Limb (tissue), 2 donors: ENCODE results near the gene KLHDC9.
"Not testable (repeated sequence)": the region's sequence is repeated elsewhere in the genome, so short reads cannot be mapped to it uniquely, and the experiment has no call there.

Experiments used
- DNase-seq, 2 donors: peaks; one replicate each; pipeline ENCODE4 v3.0.0-alpha.2; 2016; ENCODE audit errors: extremely low spot score in 2 of 2

Gene KLHDC9

GRCh38 chr1:161096015-161096414, 2.1 kb upstream of the KLHDC9 start:
- no peak for DNase-seq

- no peak for DNase-seq
Measured at GRCh38 chr1:161096530-161096929, 1.6 kb upstream of the KLHDC9 start.

DNA sequence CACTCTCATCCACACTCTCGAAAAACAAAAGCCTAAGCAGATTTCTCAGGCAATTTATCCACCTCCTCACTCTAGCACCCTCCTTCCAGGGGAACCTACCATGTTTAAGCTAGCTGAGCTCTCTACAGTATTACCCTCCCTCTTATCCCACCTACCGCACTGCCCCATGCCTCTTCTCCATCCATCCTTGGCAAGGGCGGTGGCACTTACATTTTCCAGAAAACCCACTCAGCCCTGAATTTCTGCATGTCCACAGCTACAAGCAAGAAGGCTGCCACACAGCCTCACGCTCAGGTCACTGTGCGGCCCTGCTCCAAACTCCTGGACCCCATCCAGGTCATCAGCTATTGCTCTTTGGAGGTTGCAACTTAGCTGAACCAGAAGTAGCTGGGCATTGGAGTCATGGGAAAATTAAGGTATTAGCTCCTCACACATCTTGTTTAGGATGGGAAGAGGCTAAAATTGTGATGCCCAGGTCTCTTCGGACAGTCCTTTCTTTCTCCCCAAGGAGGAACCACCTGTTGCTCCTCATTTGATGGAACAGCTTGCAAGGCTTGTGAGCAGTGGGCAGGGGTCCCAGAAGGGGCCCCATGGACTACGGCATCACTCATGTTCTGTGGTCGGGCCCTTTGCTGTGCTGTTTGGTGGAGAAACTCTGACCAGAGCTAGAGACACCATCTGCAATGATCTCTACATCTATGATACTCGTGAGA, 1.1 kb downstream of the KLHDC9 start:
- DNase-seq, result no peak

DNA sequence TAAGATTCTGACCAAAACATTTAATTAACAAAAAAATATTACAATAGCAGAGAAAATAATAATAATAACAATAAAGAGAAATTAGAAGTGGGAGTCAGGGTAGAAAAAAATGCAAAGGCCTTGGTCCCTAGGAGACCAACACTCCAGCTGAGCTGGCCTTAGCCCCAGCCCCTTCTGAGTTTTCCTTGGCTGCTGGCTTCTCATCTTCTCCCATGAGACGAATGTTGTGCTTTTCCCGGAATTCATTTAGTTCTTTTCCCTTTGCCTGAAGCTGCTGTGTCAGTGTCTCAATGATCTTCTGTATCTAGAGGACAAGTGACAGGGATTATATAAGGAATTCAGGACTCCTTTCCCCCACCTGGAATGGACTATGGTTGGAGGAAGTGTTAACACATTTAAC, 2.4 kb downstream of the KLHDC9 start:
- no peak for DNase-seq

DNA sequence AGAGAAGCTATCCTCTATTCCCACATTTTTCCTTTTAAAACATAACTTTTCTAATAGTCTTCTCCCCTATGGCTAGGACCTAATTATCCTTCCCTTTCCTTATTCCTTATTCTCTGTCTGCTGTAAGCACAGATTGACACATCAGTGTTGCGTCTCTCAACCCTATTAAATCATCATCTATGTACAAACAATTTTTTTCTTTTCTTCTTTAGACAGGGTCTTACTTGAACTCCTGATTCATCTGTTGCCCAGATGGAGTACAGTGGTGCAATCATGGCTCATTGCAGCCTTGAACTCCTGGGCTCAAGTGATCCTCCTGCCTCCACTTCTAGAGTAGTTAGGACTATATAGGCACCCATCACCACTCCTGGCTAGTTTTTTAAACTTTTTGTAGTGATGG, 8.3 kb downstream of the KLHDC9 start:
- no peak for DNase-seq

- DNase-seq, result no peak
Measured at GRCh38 chr1:161111117-161111516, 13.0 kb downstream of the KLHDC9 start.

DNA sequence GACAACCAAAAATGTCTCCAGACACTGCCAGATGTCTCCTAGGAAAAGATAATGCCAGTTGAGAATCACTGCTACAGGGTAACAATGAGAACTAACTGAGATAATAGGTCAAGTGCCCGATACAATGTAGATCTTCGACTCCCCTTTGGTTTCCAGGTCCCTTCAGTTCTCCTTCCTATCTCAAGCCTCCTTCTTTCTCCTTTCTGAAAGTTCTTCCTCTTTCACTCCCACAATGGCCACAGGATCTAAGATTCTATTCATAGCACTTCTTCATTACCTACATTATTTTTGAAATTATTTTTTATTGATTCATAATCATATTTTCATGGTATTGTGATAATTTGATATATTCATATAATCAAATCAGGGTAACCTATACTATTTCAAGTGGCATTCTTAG, 13.4 kb downstream of the KLHDC9 start:
- no peak for DNase-seq

DNA sequence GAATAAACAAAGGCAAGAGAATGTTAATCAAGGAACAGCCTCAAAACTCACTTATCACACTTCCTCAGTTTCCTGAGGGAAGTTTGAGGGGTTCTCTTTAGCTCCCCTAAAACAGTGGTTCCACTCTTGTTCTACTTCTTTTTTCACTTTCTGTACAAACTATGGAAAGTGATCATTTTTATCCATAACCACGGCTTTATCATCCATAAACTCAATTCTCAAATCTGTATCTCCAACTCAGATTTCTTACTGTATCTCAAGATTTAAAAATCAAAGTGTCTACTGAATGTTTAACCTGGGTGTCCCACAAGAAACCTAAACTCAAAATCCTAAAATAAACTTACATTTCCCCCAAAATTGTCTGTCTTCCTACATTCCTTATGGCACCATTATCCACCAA, 15.8 kb downstream of the KLHDC9 start:
- DNase-seq, result no peak

GRCh38 chr1:161114556-161114955, 16.4 kb downstream of the KLHDC9 start:
- DNase-seq, result no peak

DNA sequence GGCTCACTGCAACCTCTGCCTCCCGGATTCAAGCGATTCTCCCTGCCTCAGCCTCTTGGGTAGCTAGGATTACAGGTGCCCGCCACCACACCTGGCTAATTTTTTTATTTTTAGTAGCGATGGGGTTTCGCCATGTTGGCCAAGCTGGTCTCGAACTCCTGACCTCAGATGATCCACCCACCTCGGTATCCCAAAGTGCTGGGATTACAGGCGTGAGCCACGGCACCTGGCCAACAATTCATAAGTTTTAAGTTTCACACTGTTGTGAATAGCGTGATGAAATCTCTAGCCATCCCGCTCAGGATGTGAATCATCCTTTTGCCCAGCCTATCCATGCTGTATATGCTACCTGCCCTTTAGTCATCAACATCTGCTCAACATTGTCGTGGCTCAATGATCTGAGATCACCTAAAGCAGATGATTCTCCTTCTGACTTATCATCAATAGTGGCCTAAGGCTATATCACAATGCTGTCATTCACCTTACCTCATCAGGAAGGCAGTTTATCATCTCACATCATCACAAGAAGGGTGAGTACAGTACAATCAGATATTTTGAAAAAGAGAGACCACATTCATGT, 17.1 kb downstream of the KLHDC9 start:
- DNase-seq, result no peak

DNA sequence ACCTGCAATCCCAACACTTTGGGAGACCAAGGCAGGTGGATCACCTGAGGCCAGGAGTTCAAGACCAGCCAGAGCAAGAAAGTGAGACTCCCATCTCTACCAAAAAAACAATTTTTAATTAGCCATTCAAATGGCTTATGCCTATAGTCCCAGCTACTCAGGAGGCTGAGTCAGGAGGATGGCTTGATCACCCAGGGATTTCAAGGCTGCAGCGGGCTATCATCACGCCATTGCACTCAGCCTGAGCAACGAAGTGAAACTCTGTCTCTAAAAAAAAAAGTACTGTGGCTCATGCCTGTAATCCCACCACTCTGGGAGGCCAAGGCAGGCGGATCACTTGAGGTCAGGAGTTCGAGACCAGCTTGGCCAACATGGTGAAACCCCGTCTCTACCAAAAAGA, 17.8 kb downstream of the KLHDC9 start:
- not testable (repeated sequence) for DNase-seq

- peak; percentile 91 to 92 for DNase-seq
Measured at GRCh38 chr1:161117759-161118581, 19.8 kb downstream of the KLHDC9 start, which contains the start of the genes NIT1 and PFDN2. Gene NIT1 (plus strand): TSS chr1:161118105. CDS start chr1:161118177, 72 bp downstream. Gene PFDN2 (minus strand): TSS chr1:161118037. CDS start chr1:161118026, 11 bp downstream.

DNA sequence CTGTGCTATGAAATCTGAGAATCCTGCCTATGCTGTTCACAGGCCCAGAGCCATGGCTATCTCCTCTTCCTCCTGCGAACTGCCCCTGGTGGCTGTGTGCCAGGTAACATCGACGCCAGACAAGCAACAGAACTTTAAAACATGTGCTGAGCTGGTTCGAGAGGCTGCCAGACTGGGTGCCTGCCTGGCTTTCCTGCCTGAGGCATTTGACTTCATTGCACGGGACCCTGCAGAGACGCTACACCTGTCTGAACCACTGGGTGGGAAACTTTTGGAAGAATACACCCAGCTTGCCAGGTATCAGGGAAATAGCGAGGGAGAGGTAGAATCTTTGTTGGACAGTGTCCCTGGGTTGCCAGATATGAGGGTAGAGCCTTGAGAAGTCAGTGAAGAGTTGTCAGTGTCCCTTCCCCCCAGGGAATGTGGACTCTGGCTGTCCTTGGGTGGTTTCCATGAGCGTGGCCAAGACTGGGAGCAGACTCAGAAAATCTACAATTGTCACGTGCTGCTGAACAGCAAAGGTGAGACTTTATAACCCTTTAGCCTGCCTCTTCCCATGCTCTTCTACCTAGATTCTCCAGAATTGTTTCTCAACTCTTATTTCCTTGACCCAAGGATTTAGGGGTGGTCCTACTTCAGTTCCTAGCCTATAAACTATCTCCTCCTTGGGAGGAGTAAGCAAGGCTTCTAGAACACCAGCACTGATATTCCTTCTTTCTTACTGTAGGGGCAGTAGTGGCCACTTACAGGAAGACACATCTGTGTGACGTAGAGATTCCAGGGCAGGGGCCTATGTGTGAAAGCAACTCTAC, 21.1 kb downstream of the KLHDC9 start:
- peak; percentile 41 to 79 for DNase-seq

DNA sequence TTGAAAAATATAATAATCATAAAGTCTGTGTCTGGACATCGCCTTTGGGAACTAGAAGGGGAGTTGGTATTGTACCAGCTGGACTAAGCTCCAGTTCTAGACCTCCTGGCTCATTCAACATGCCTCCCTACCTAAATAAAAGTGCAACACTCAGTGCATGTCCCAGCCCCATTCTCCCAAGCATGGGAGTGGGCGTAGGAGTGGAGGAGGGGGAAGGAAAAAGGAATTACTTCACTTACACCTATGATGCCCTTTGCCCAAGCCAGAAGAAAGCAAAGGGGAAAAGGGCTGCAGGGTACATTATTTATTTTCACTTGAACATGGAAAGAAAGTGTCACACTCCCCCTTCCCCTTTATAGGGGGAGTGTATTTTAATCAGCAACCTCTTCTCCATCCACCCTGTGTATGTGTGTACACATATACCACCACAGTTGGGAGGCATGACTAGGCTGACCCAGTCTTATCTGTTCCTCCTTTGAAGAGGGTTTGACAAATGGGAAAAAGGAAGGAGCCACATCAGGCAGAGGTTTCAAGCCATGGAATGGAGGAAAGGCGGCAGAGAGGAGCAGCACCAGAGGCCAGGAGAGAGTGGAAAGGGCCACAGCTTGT, 23.0 kb downstream of the KLHDC9 start:
- DNase-seq, result no peak

DNA sequence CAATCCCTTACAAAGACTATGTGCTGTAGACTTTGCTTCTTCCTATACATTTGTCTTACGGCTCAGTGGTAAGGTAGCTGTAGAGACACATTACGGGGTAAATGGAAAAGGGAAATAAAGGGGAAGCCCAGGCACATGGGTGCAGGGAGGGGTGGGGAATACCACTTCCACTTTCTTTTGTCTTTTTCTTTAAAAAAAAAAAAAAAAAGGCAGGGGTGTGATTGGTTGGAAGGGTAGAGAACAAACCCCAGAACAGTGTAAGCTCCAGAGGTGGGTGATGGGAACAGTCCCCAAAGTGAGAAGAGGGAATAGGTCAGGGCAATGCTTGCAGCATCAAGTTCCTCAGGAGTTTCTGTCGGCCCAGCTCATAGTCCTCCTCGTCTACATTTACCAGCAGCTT, 23.7 kb downstream of the KLHDC9 start:
- no peak for DNase-seq

DNA sequence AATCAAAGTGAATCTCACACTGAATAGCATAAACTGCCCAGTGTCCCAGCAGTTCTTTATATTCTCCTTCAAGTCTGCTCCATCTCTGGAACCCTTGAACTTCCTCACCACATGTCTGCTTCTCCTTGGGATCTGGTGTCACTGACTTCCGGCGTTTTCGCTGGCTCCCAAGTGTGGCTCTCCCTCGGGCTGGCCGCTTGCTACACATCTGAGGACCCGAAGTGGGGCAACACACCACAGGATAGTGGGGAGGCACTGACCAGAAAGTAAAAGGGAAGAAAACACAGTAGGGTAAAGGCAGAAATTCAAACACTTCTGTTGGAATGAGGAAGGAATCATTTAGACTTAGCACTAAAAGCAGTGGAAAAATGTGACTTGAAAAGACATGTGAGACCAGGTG, 24.8 kb downstream of the KLHDC9 start:
- no peak for DNase-seq

DNA sequence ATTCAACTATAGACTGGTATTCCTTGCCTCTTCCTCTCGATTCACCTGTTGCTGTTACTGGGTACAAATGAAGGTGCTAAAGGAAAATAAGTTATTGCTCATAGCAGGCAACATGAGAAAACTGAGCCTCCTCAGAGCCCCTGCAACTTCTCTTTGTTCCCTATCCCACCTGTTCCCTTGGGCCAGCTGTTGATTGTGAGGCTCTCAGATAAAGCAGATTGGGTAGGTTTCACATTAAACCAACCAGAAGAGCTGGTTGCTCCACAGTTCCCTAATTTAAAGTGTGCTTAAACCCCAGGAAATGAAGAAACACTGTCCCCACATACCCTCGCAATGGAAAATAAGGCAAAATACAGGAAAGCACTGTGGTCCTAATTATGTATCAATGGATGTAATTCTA, 29.5 kb downstream of the KLHDC9 start:
- no peak for DNase-seq

DNA sequence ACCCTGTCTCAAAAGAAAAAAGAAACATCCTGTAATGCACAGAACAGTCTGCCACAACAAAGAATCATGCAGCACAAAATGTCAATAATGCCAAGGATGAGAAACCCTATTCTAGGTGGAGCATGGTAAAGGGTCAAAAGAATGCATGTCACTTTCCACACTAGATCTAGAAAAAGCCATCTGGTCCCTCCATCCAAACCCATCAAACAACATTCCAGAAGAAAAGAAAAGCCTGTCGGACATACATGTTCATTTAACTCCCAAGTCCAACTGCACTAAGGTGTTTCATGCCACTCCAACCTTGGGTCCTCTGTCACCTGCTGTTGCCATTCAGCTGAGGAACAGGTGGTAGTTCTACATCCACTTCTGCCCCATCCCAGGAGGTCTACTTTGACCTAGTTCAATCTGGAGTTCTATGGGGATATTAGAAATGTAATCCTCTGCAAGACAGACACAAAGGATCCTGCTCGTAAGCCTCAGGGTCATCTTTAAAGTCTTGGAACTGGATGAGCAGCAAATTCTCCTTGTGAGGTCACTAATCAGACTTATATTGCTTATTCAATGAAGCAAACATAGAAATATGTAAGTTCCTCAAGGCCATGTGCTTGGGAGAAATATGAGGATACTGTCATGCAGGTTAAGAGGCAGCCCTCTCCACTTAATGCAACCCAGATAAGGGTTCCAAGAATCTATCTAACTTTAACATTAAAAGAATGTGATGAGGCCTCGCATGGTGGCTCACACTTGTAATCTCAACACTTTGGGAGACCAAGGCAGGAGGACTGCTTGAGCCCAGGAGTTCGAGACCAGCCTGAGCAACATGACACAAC, 30.6 kb downstream of the KLHDC9 start:
- DNase-seq, result no peak

DNA sequence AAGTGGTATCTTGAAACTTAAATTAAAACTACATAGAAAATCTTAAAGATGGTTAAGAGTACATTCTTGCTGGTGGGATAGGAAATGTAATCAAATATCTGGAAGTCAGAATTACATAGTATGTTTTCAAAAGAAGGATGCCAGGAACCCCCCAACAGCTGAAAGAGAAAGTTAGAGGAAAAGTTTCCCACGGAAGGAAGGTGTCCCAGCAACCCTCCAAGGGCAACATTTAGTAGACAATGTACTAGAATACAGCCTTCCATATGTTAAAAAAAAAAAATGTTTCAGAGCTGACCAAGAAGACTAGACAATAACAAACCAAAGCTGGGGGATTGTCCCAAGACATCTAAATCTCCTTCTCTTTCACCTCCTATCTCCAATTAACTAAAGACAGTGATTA, 32.1 kb downstream of the KLHDC9 start:
- no peak for DNase-seq
